ENCODE results near the gene MTR. TPM values are rescaled to one million over a fixed set of nuclear protein-coding genes. Genes with fewer than 3 reads are reported as not detected.

MTR gene
- total and polyA plus RNA-seq, 4 donors, result 2.5 to 19.0 (median 8.6) TPM

- no peak for TF ChIP-seq TAF1 (conservative IDR thresholded peaks at IDR 0.05)
- no peak for TF ChIP-seq JUND (IDR thresholded peaks at IDR 0.05)
- TF ChIP-seq GABPA (IDR thresholded peaks at IDR 0.05 in 1 of 2, conservative IDR thresholded peaks at IDR 0.05 in 1 of 2), result no peak
- no peak for TF ChIP-seq FOXA1 (IDR thresholded peaks at IDR 0.05)
- TF ChIP-seq YY1 (IDR thresholded peaks at IDR 0.05), result no peak
- TF ChIP-seq HNF4G (IDR thresholded peaks at IDR 0.05), result no peak
- no peak for TF ChIP-seq CTCF (IDR thresholded peaks at IDR 0.05; ENCODE audit: low read depth, low read length, missing input control)
- TF ChIP-seq FOXA2 (IDR thresholded peaks at IDR 0.05), result no peak
- no peak for TF ChIP-seq MAX (IDR thresholded peaks at IDR 0.05)
- no peak for TF ChIP-seq HNF4A (conservative IDR thresholded peaks at IDR 0.05)
- no peak for TF ChIP-seq REST (IDR thresholded peaks at IDR 0.05)
- TF ChIP-seq SP1 (IDR thresholded peaks at IDR 0.05), result no peak
- no peak for TF ChIP-seq RXRA (IDR thresholded peaks at IDR 0.05)
- no peak for TF ChIP-seq ZBTB33 (IDR thresholded peaks at IDR 0.05)
- no peak for TF ChIP-seq ATF3 (IDR thresholded peaks at IDR 0.05)
- TF ChIP-seq NR2F2 (IDR thresholded peaks at IDR 0.05), result no peak
- no peak for TF ChIP-seq RAD21 (IDR thresholded peaks at IDR 0.05)
- no peak for TF ChIP-seq EGR1 (IDR thresholded peaks at IDR 0.05; ENCODE audit: low read depth in 2 of 2)
- H3K9me3 ChIP-seq (ENCODE audit: control insufficient read depth in 4 of 4, low read length in 3 of 4), result no peaks in the 10 kb centered on the region
- no peaks in the 10 kb centered on the region for H3K27me3 ChIP-seq (ENCODE audit: control insufficient read depth in 4 of 4, insufficient read depth in 4 of 4, low read length in 3 of 4)
- DNase-seq (ENCODE audit: low spot score), result no peak
- no peak overlapping the region for H3K9ac ChIP-seq (ENCODE audit: low read depth in 1 of 2, low read length in 2 of 2)
- peaks cover 4 to 18% (median 16%) of the 10 kb centered on the region in 4 donors for H3K36me3 ChIP-seq (ENCODE audit: control insufficient read depth in 4 of 4, insufficient read depth in 3 of 4, low read depth in 1 of 4, low read length in 3 of 4)
- H3K4me3 ChIP-seq (ENCODE audit: low read depth in 1 of 3, low read length in 3 of 3), result no peak overlapping the region
- 75% methylated on average over 4 of the region's 4 CpGs for WGBS
- H3K4me1 ChIP-seq (ENCODE audit: control insufficient read depth in 4 of 4, insufficient read depth in 4 of 4, low read length in 3 of 4), result no peaks in the 10 kb centered on the region
- H3K27ac ChIP-seq (ENCODE audit: low read depth in 1 of 2, low read length in 2 of 2), result no peak overlapping the region
These were observed 87.6 kb downstream of the MTR start for GRCh38 chr1:236882678-236883077.
